Measurements from ENCODE around the gene YTHDF1.

Gene YTHDF1

GRCh38 chr20:63249891-63250290 is 34.0 kb upstream of the YTHDF1 start:
- TF ChIP-seq CTCF (IDR thresholded peaks at IDR 0.05; ENCODE audit: insufficient read depth, missing control alignments), result no peak
- no peak for DNase-seq (ENCODE audit: insufficient read length, low spot score)
- no peak for FAIRE-seq

GRCh38 chr20:63248835-63249591 is 33.1 kb upstream of the YTHDF1 start:
- DNase-seq (ENCODE audit: insufficient read length, low spot score), result no peak
- no peak for TF ChIP-seq CTCF (IDR thresholded peaks at IDR 0.05; ENCODE audit: insufficient read depth, missing control alignments)
- FAIRE-seq, result no peak

GRCh38 chr20:63247671-63248228 is 31.8 kb upstream of the YTHDF1 start:
- DNase-seq (ENCODE audit: insufficient read length, low spot score) (no peak), FAIRE-seq (no peak)
- TF ChIP-seq CTCF (IDR thresholded peaks at IDR 0.05; ENCODE audit: insufficient read depth, missing control alignments), result no peak

- FAIRE-seq, result no peak
- no peak for DNase-seq (ENCODE audit: insufficient read length, low spot score)
- TF ChIP-seq CTCF (IDR thresholded peaks at IDR 0.05; ENCODE audit: insufficient read depth, missing control alignments), result no peak
These were observed 30.8 kb upstream of the YTHDF1 start for GRCh38 chr20:63246490-63247288.

- no peak for FAIRE-seq
- no peak for DNase-seq (ENCODE audit: insufficient read length, low spot score)
- TF ChIP-seq CTCF (IDR thresholded peaks at IDR 0.05; ENCODE audit: insufficient read depth, missing control alignments), result no peak
These were observed 28.5 kb upstream of the YTHDF1 start for GRCh38 chr20:63244468-63244867.

GRCh38 chr20:63243604-63244247 is 27.8 kb upstream of the YTHDF1 start:
- FAIRE-seq, result no peak
- DNase-seq (ENCODE audit: insufficient read length, low spot score), result no peak

More at GRCh38 chr20:63243604-63244247, 27.8 kb upstream of the YTHDF1 start:
- TF ChIP-seq CTCF (IDR thresholded peaks at IDR 0.05; ENCODE audit: insufficient read depth, missing control alignments), result no peak

Data from D721Med (cell line).